ENCODE data around the gene INTS11.

INTS11 gene

DNA sequence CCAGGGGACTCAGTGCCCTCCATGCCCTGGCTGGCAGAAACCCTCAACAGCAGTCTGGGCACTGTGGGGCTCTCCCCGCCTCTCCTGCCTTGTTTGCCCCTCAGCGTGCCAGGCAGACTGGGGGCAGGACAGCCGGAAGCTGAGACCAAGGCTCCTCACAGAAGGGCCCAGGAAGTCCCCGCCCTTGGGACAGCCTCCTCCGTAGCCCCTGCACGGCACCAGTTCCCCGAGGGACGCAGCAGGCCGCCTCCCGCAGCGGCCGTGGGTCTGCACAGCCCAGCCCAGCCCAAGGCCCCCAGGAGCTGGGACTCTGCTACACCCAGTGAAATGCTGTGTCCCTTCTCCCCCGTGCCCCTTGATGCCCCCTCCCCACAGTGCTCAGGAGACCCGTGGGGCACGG is 3.8 kb upstream of the INTS11 start:
- Histone ChIP-seq H3K27ac (ENCODE audit: extremely low read depth, low read depth, low read length) (no peak overlapping the region), H3K36me3 (ENCODE audit: control insufficient read depth in 2 of 2, insufficient read depth in 1 of 2, low read length in 2 of 2) (peaks cover 0 to 24% of the 10 kb centered on the region in 2 experiments; a peak in 2 of 3 replicates), H3K4me3 (ENCODE audit: low read depth, low read length) (no peak overlapping the region), H3K4me1 (ENCODE audit: control insufficient read depth, insufficient read depth, low read length) (peaks cover 4% of the 10 kb centered on the region; the same call in 1 of the 2 replicates), H3K9me3 (ENCODE audit: control insufficient read depth, insufficient read depth, low read depth, low read length) (no peaks in the 10 kb centered on the region)
- ChIA-PET CTCF (no interaction called here), POLR2A (no interaction called here)
- peak; percentile 10; the same call in 1 of the 2 replicates for TF ChIP-seq SP2 (tag by site-specific recombination; IDR thresholded peaks at IDR 0.05)
- TF ChIP-seq GFI1B (tag by site-specific recombination; IDR thresholded peaks at IDR 0.05) = no peak

DNA sequence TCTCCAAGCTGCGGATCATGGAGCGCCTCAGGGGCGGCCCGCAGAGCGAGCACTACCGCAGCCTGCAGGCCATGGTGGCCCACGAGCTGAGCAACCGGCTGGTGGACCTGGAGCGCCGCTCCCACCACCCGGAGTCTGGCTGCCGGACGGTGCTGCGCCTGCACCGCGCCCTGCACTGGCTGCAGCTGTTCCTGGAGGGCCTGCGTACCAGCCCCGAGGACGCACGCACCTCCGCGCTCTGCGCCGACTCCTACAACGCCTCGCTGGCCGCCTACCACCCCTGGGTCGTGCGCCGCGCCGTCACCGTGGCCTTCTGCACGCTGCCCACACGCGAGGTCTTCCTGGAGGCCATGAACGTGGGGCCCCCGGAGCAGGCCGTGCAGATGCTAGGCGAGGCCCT is 2.8 kb upstream of the INTS11 start:
- Histone ChIP-seq H3K4me3 (ENCODE audit: low read depth, low read length) (no peak overlapping the region), H3K9me3 (ENCODE audit: control insufficient read depth, insufficient read depth, low read depth, low read length) (no peaks in the 10 kb centered on the region), H3K36me3 (ENCODE audit: control insufficient read depth in 2 of 2, insufficient read depth in 1 of 2, low read length in 2 of 2) (peaks cover 0 to 29% of the 10 kb centered on the region in 2 experiments; a peak in 2 of 3 replicates), H3K27ac (ENCODE audit: extremely low read depth, low read depth, low read length) (no peak overlapping the region), H3K4me1 (ENCODE audit: control insufficient read depth, insufficient read depth, low read length) (peaks cover 7% of the 10 kb centered on the region; the same call in 1 of the 2 replicates)
- ChIA-PET CTCF (interaction anchor here (0.5 kb wide), 1 partner anchor 344 kb away, joined by 4 read pairs; no protein-coding TSS in a partner anchor), POLR2A (interaction anchor here (0.6 kb wide), 1 partner anchor 57 kb away, joined by 3 read pairs; no protein-coding TSS in a partner anchor)
- TF ChIP-seq ZNF791 (tag by site-specific recombination; IDR thresholded peaks at IDR 0.05) = no peak
- TF ChIP-seq ZNF677 (tag by site-specific recombination; IDR thresholded peaks at IDR 0.05) = no peak
- TF ChIP-seq ZNF211 (tag by site-specific recombination; IDR thresholded peaks at IDR 0.05; ENCODE audit: low read depth) = no peak
- no peak for TF ChIP-seq ZNF561 (tag by site-specific recombination; IDR thresholded peaks at IDR 0.05; ENCODE audit: borderline replicate concordance)
- TF ChIP-seq ZNF473 (tag by site-specific recombination; IDR thresholded peaks at IDR 0.05) = no peak
- TF ChIP-seq ZNF549 (tag by site-specific recombination; IDR thresholded peaks at IDR 0.05) = no peak
- no peak for TF ChIP-seq TRIM28 (IDR thresholded peaks at IDR 0.05; ENCODE audit: borderline replicate concordance, low read length)
- TF ChIP-seq ZNF248 (tag by site-specific recombination; IDR thresholded peaks at IDR 0.05) = no peak
- no peak for TF ChIP-seq ZNF23 (tag by site-specific recombination; IDR thresholded peaks at IDR 0.05; ENCODE audit: borderline replicate concordance)
- no peak for TF ChIP-seq ZNF658 (tag by site-specific recombination; IDR thresholded peaks at IDR 0.05)
- TF ChIP-seq ZBTB21 (tag by site-specific recombination; IDR thresholded peaks at IDR 0.05) = no peak
- TF ChIP-seq ZNF404 (tag by site-specific recombination; IDR thresholded peaks at IDR 0.05) = no peak
- no peak for TF ChIP-seq ZNF707 (tag by site-specific recombination; IDR thresholded peaks at IDR 0.05)
- no peak for TF ChIP-seq ZFP3 (tag by site-specific recombination; IDR thresholded peaks at IDR 0.05; ENCODE audit: low read depth)
- no peak for TF ChIP-seq GFI1B (tag by site-specific recombination; IDR thresholded peaks at IDR 0.05)
- TF ChIP-seq, protein P1, sequence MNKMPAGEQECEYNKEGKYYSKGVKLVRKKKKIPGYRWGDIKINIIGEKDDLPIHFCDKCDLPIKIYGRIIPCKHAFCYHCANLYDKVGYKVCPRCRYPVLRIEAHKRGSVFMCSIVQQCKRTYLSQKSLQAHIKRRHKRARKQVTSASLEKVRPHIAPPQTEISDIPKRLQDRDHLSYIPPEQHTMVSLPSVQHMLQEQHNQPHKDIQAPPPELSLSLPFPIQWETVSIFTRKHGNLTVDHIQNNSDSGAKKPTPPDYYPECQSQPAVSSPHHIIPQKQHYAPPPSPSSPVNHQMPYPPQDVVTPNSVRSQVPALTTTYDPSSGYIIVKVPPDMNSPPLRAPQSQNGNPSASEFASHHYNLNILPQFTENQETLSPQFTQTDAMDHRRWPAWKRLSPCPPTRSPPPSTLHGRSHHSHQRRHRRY (tag by site-specific recombination; IDR thresholded peaks at IDR 0.05) = no peak
- TF ChIP-seq, protein P2, sequence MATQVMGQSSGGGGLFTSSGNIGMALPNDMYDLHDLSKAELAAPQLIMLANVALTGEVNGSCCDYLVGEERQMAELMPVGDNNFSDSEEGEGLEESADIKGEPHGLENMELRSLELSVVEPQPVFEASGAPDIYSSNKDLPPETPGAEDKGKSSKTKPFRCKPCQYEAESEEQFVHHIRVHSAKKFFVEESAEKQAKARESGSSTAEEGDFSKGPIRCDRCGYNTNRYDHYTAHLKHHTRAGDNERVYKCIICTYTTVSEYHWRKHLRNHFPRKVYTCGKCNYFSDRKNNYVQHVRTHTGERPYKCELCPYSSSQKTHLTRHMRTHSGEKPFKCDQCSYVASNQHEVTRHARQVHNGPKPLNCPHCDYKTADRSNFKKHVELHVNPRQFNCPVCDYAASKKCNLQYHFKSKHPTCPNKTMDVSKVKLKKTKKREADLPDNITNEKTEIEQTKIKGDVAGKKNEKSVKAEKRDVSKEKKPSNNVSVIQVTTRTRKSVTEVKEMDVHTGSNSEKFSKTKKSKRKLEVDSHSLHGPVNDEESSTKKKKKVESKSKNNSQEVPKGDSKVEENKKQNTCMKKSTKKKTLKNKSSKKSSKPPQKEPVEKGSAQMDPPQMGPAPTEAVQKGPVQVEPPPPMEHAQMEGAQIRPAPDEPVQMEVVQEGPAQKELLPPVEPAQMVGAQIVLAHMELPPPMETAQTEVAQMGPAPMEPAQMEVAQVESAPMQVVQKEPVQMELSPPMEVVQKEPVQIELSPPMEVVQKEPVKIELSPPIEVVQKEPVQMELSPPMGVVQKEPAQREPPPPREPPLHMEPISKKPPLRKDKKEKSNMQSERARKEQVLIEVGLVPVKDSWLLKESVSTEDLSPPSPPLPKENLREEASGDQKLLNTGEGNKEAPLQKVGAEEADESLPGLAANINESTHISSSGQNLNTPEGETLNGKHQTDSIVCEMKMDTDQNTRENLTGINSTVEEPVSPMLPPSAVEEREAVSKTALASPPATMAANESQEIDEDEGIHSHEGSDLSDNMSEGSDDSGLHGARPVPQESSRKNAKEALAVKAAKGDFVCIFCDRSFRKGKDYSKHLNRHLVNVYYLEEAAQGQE (tag by site-specific recombination; IDR thresholded peaks at IDR 0.05) = no peak
- TF ChIP-seq ZNF558 (tag by site-specific recombination; IDR thresholded peaks at IDR 0.05) = no peak
- TF ChIP-seq ZNF202 (tag by site-specific recombination; IDR thresholded peaks at IDR 0.05; ENCODE audit: borderline replicate concordance) = no peak

Data from HEK293 (cell line).